ENCODE results near the gene USP40. TPM values are rescaled to one million over a fixed set of nuclear protein-coding genes. Genes with fewer than 3 reads are reported as not detected.
A peak's percentile ranks its signal among the peaks of the same experiment; 100 is the strongest.

Gene USP40
- total RNA-seq, 1 donor from 2014 or later, result 41.5 TPM

DNA sequence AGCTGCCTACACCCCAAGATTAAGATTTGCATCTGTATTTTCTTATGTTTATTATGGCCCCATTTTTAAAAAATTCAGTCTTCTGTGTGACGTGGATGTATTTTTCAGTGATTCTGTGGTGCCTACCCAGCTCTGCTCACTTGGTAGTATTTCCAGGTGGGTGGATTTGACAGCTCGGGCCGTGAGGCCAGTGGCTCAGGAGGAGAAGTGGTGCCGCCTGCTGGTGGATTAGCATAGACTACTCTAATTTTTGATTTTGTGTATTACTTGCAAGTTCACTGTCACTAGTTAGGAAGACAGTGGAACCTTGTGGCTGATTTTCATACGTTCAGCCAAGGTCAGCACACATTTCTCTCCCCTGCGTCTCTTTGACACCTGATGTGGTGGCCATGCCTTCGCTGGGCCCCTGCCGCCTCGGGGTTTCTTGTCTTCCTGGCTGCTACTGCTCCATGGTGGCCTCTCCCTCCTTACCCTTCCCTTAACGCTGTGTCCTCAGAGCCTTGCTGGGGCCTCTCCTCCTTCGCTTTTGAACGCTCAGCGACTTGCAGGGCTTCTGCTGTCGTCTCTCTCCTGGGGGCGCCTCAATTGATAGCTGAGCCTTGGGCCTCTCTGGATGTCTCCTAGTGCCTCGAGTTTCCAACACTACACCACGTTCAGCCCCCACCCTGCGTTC is 122.9 kb downstream of the USP40 start:
- no peaks in the 10 kb centered on the region for H3K27me3 Mint-ChIP-seq
- peak; percentile 76 for DNase-seq (ENCODE audit: extremely low spot score, unreplicated experiment)
- H3K4me1 Mint-ChIP-seq (ENCODE audit: unreplicated experiment), result peaks cover 8% of the 10 kb centered on the region
- H3K9me3 Mint-ChIP-seq, result no peaks in the 10 kb centered on the region
- H3K4me3 Mint-ChIP-seq, result no peak overlapping the region
- H3K36me3 Mint-ChIP-seq, result peaks cover 3% of the 10 kb centered on the region
- peak; percentile 85 for TF ChIP-seq CTCF (conservative IDR thresholded peaks at IDR 0.05)
- no peak overlapping the region for H3K27ac Mint-ChIP-seq

DNA sequence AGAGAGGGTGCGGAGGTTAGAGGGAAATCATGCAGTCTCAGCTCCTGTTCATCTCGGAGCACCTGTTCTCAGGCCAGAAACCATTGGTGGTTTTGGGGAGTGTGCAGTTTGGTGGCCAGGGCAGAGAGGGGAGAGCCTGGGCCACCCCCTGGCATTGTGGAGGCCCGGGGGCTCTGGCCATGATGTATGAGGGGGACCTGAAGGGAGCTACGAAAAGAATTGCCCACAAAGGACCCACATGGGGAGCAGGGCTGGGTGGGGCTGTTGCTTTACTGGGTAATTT is 124.6 kb downstream of the USP40 start:
- TF ChIP-seq CTCF (conservative IDR thresholded peaks at IDR 0.05), result no peak
- no peak for DNase-seq (ENCODE audit: extremely low spot score, unreplicated experiment)
- no peak overlapping the region for H3K4me3 Mint-ChIP-seq
- no peaks in the 10 kb centered on the region for H3K27me3 Mint-ChIP-seq
- no peaks in the 10 kb centered on the region for H3K9me3 Mint-ChIP-seq
- H3K36me3 Mint-ChIP-seq, result peaks cover 3% of the 10 kb centered on the region
- no peak overlapping the region for H3K27ac Mint-ChIP-seq
- H3K4me1 Mint-ChIP-seq (ENCODE audit: unreplicated experiment), result peaks cover 4% of the 10 kb centered on the region

DNA sequence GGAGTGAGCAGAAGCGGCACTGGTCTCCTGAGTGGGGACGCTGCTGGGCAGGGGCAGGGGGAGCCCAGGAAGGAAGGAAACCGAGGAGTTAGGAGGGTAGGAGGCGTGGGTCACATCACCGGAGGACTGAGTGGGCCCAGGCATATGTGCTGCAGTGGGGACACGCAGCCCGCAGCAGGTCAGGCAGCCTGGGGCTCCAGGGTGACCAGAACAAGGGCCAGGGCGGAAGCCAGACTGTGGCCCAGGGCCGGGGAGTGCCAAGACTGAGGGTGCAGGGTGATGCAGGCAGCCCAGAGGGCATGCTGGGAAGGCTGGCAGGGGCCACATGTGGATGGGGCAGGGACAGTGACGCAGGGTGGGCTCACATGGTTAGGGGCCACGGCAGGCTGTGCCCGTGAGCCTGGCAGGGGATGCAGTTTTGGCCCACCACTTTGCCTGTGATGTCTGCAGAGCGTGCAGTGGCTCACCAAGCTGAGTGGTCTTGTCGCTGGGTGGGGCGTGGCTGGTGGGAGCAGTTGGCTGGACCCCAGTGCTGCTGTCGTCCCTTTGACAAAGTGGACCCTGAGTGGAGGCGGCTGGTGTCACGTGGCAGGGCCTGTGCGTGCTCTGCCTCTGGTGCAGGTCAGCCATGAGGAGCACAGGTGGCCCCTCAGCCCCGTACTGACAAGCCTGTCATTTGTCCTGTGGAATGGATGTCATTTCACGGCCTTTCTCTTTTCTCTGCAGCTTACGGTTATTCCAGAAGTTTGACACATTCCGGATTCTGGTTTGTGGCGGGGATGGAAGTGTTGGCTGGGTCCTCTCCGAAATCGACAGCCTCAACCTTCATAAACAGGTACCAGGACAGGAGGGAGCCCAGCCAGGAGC is 125.2 kb downstream of the USP40 start:
- Mint-ChIP-seq H3K27ac (no peak overlapping the region), H3K4me1 (ENCODE audit: unreplicated experiment) (peaks cover 4% of the 10 kb centered on the region), H3K36me3 (peaks cover 3% of the 10 kb centered on the region), H3K4me3 (no peak overlapping the region), H3K27me3 (no peaks in the 10 kb centered on the region), H3K9me3 (no peaks in the 10 kb centered on the region)
- DNase-seq (ENCODE audit: extremely low spot score, unreplicated experiment), result peak; percentile 69
- TF ChIP-seq CTCF (conservative IDR thresholded peaks at IDR 0.05), result no peak

GRCh38 chr2:233440714-233441113 is 125.9 kb downstream of the USP40 start:
- Mint-ChIP-seq H3K4me3 (no peak overlapping the region), H3K27me3 (no peaks in the 10 kb centered on the region), H3K27ac (no peak overlapping the region), H3K36me3 (peaks cover 3% of the 10 kb centered on the region), H3K4me1 (ENCODE audit: unreplicated experiment) (peaks cover 4% of the 10 kb centered on the region), H3K9me3 (no peaks in the 10 kb centered on the region)
- no peak for TF ChIP-seq CTCF (conservative IDR thresholded peaks at IDR 0.05)
- no peak for DNase-seq (ENCODE audit: extremely low spot score, unreplicated experiment)

- no peak for TF ChIP-seq CTCF (conservative IDR thresholded peaks at IDR 0.05)
- no peak for DNase-seq (ENCODE audit: extremely low spot score, unreplicated experiment)
- Mint-ChIP-seq H3K4me3 (no peak overlapping the region), H3K27ac (no peak overlapping the region), H3K36me3 (peaks cover 3% of the 10 kb centered on the region), H3K27me3 (no peaks in the 10 kb centered on the region), H3K9me3 (no peaks in the 10 kb centered on the region), H3K4me1 (ENCODE audit: unreplicated experiment) (peaks cover 4% of the 10 kb centered on the region)
These were observed 126.3 kb downstream of the USP40 start for GRCh38 chr2:233440314-233440713.
